HAP-1 (cell line): ENCODE measurements around the gene AGAP1.
A peak's percentile ranks its signal among the peaks of the same experiment; 100 is the strongest.

Experiments used
- DNase-seq, 2 experiments: peaks; one replicate each; pipeline ENCODE4 v3.0.0-alpha.2; 2016 to 2020; ENCODE audit warnings: low spot score in 2 of 2
- H3K27me3 ChIP-seq: fragments of 250-450 bp; sonication (Bioruptor Pico); 2 replicates; pipeline ENCODE4 v1.5.1; 2020; ENCODE audit warnings: low read depth, mild to moderate bottlenecking, moderate library complexity
- H3K36me3 ChIP-seq: fragments of 250-450 bp; sonication (Bioruptor Pico); replicated peaks from 2 replicates; pipeline ENCODE4 v1.5.1; 2020; ENCODE audit warnings: mild to moderate bottlenecking
- H3K4me1 ChIP-seq: fragments of 250-450 bp; sonication (Bioruptor Pico); 2 replicates; pipeline ENCODE4 v1.5.1; 2020; ENCODE audit warnings: mild to moderate bottlenecking
- H3K4me3 ChIP-seq: fragments of 250-450 bp; sonication (Bioruptor Pico); 2 replicates; pipeline ENCODE4 v1.5.1; 2020; ENCODE audit warnings: mild to moderate bottlenecking, moderate library complexity
- H3K9me3 ChIP-seq: fragments of 250-450 bp; sonication (Bioruptor Pico); 2 replicates; pipeline ENCODE4 v1.5.1; 2020; ENCODE audit warnings: mild to moderate bottlenecking, moderate library complexity
- in situ Hi-C: fragments of 300-500 bp; cut with MboI; formaldehyde crosslinking; loops from 3 replicates; pipeline ENCODE4 v1.14.3; 2020; ENCODE audit warnings: low sequenced_read_pairs, inconsistent platforms, mixed read lengths

AGAP1 gene

GRCh38 chr2:235740821-235741220, 247.0 kb downstream of the AGAP1 start:
- Histone ChIP-seq H3K4me3 (no peak overlapping the region), H3K9me3 (no peaks in the 10 kb centered on the region), H3K27me3 (no peaks in the 10 kb centered on the region), H3K36me3 (no peaks in the 10 kb centered on the region), H3K4me1 (no peaks in the 10 kb centered on the region)
- DNase-seq = peak; percentile 7 to 65
- in situ Hi-C loops = loop anchor here (10.0 kb wide), 1 partner anchor 606 kb away; no protein-coding TSS in a partner anchor

- no peaks in the 10 kb centered on the region for H3K27me3 ChIP-seq
- H3K36me3 ChIP-seq = no peaks in the 10 kb centered on the region; the same call in 1 of the 2 replicates
- no peak overlapping the region for H3K4me3 ChIP-seq
- no peak for DNase-seq
- no peaks in the 10 kb centered on the region for H3K9me3 ChIP-seq
- no peaks in the 10 kb centered on the region for H3K4me1 ChIP-seq
- in situ Hi-C loops = loop anchor here (10.0 kb wide), 1 partner anchor 609 kb away; no protein-coding TSS in a partner anchor
These were observed 250.3 kb downstream of the AGAP1 start for GRCh38 chr2:235744161-235744560.

GRCh38 chr2:235745597-235745996, 251.8 kb downstream of the AGAP1 start:
- Histone ChIP-seq H3K9me3 (no peaks in the 10 kb centered on the region), H3K36me3 (no peaks in the 10 kb centered on the region; the same call in 1 of the 2 replicates), H3K4me1 (no peaks in the 10 kb centered on the region), H3K27me3 (no peaks in the 10 kb centered on the region), H3K4me3 (no peak overlapping the region)
- in situ Hi-C loops = loop anchor here (5.0 to 10.0 kb wide), 2 partner anchors 143 to 611 kb away; no protein-coding TSS in a partner anchor
- no peak for DNase-seq

- in situ Hi-C loops = loop anchor here (5.0 to 10.0 kb wide), 2 partner anchors 144 to 612 kb away; no protein-coding TSS in a partner anchor
- peak; percentile 64 to 72 for DNase-seq
- Histone ChIP-seq H3K9me3 (no peaks in the 10 kb centered on the region), H3K27me3 (no peaks in the 10 kb centered on the region), H3K4me3 (no peak overlapping the region), H3K36me3 (no peaks in the 10 kb centered on the region; the same call in 1 of the 2 replicates), H3K4me1 (no peaks in the 10 kb centered on the region)
These were observed 252.6 kb downstream of the AGAP1 start for GRCh38 chr2:235746257-235746934.

- in situ Hi-C loops = loop anchor here (5.0 to 10.0 kb wide), 2 partner anchors 145 to 612 kb away; no protein-coding TSS in a partner anchor
- no peaks in the 10 kb centered on the region; the same call in 1 of the 2 replicates for H3K36me3 ChIP-seq
- H3K4me3 ChIP-seq = no peak overlapping the region
- no peaks in the 10 kb centered on the region for H3K27me3 ChIP-seq
- no peaks in the 10 kb centered on the region for H3K4me1 ChIP-seq
- no peaks in the 10 kb centered on the region for H3K9me3 ChIP-seq
- no peak for DNase-seq
These were observed 253.3 kb downstream of the AGAP1 start for GRCh38 chr2:235747001-235747785.

GRCh38 chr2:235747786-235748091, 253.9 kb downstream of the AGAP1 start:
- Histone ChIP-seq H3K9me3 (no peaks in the 10 kb centered on the region), H3K4me1 (no peaks in the 10 kb centered on the region), H3K27me3 (no peaks in the 10 kb centered on the region), H3K36me3 (no peaks in the 10 kb centered on the region; the same call in 1 of the 2 replicates), H3K4me3 (no peak overlapping the region)
- in situ Hi-C loops = loop anchor here (5.0 to 10.0 kb wide), 2 partner anchors 145 to 613 kb away; no protein-coding TSS in a partner anchor
- no peak for DNase-seq

GRCh38 chr2:235749121-235749770, 255.4 kb downstream of the AGAP1 start:
- Histone ChIP-seq H3K9me3 (no peaks in the 10 kb centered on the region), H3K4me1 (peaks cover 2% of the 10 kb centered on the region), H3K4me3 (no peak overlapping the region), H3K36me3 (no peaks in the 10 kb centered on the region; the same call in 1 of the 2 replicates), H3K27me3 (no peaks in the 10 kb centered on the region)
- in situ Hi-C loops = loop anchor here (5.0 to 10.0 kb wide), 2 partner anchors 147 to 614 kb away; no protein-coding TSS in a partner anchor
- no peak for DNase-seq

GRCh38 chr2:235749771-235750160, 255.9 kb downstream of the AGAP1 start:
- in situ Hi-C loops = loop anchor here (5.0 to 10.0 kb wide), 2 partner anchors 147 to 615 kb away; no protein-coding TSS in a partner anchor
- H3K4me1 ChIP-seq = peaks cover 7% of the 10 kb centered on the region
- no peak for DNase-seq
- no peaks in the 10 kb centered on the region; the same call in 1 of the 2 replicates for H3K36me3 ChIP-seq
- no peaks in the 10 kb centered on the region for H3K27me3 ChIP-seq
- H3K4me3 ChIP-seq = no peak overlapping the region
- H3K9me3 ChIP-seq = no peaks in the 10 kb centered on the region

GRCh38 chr2:235752846-235753245, 259.0 kb downstream of the AGAP1 start:
- Histone ChIP-seq H3K4me3 (no peak overlapping the region), H3K4me1 (peaks cover 7% of the 10 kb centered on the region), H3K9me3 (no peaks in the 10 kb centered on the region), H3K27me3 (no peaks in the 10 kb centered on the region), H3K36me3 (no peaks in the 10 kb centered on the region; the same call in 1 of the 2 replicates)
- no peak for DNase-seq
- in situ Hi-C loops = no loop called here

GRCh38 chr2:235754357-235755207, 260.7 kb downstream of the AGAP1 start:
- DNase-seq = peak; percentile 33 to 63
- in situ Hi-C loops = no loop called here
- Histone ChIP-seq H3K36me3 (no peaks in the 10 kb centered on the region), H3K9me3 (no peaks in the 10 kb centered on the region), H3K4me3 (no peak overlapping the region), H3K27me3 (no peaks in the 10 kb centered on the region), H3K4me1 (peaks cover 7% of the 10 kb centered on the region)

- H3K4me1 ChIP-seq = peaks cover 7% of the 10 kb centered on the region
- H3K9me3 ChIP-seq = no peaks in the 10 kb centered on the region
- H3K36me3 ChIP-seq = no peaks in the 10 kb centered on the region
- in situ Hi-C loops = no loop called here
- no peaks in the 10 kb centered on the region for H3K27me3 ChIP-seq
- H3K4me3 ChIP-seq = no peak overlapping the region
- no peak for DNase-seq
These were observed 262.6 kb downstream of the AGAP1 start for GRCh38 chr2:235756491-235756890.

- DNase-seq = no peak
- in situ Hi-C loops = no loop called here
- Histone ChIP-seq H3K27me3 (no peaks in the 10 kb centered on the region), H3K36me3 (no peaks in the 10 kb centered on the region), H3K4me3 (no peak overlapping the region), H3K9me3 (no peaks in the 10 kb centered on the region), H3K4me1 (peaks cover 7% of the 10 kb centered on the region)
These were observed 263.4 kb downstream of the AGAP1 start for GRCh38 chr2:235757212-235757611.

GRCh38 chr2:235757640-235758039, 263.8 kb downstream of the AGAP1 start:
- Histone ChIP-seq H3K4me3 (no peak overlapping the region), H3K4me1 (peaks cover 7% of the 10 kb centered on the region), H3K27me3 (no peaks in the 10 kb centered on the region), H3K9me3 (no peaks in the 10 kb centered on the region), H3K36me3 (no peaks in the 10 kb centered on the region)
- DNase-seq = no peak
- in situ Hi-C loops = no loop called here
